ENCODE data around the gene CH25H.

- TF ChIP-seq POLR2A (IDR thresholded peaks at IDR 0.05) (no peak), POLR2AphosphoS5 (IDR thresholded peaks at IDR 0.05) (no peak), CTCF (IDR thresholded peaks at IDR 0.05) (no peak), EP300 (IDR thresholded peaks at IDR 0.05; ENCODE audit: low read depth) (no peak)
Measured at GRCh38 chr10:89228962-89229361, 21.8 kb upstream of the CH25H start.
